NT2/D1 (cell line): ENCODE results near the gene BRD9.
A peak's percentile ranks its signal among the peaks of the same experiment; 100 is the strongest.
"Not testable (repeated sequence)": the region's sequence is repeated elsewhere in the genome, so short reads cannot be mapped to it uniquely, and the experiment has no call there.

Experiments
- DNase-seq: peaks from one replicate; pipeline ENCODE4 v3.0.0-alpha.2; 2011; ENCODE audit warnings: low read depth, low spot score
- H3K27me3 ChIP-seq: 2 replicates; pipeline ENCODE4 v1.6.0; 2011; ENCODE audit warnings: mild to moderate bottlenecking; ENCODE audit not compliant: insufficient read length, insufficient read depth
- H3K36me3 ChIP-seq: 2 replicates; pipeline ENCODE4 v1.6.1; 2011; ENCODE audit warnings: mild to moderate bottlenecking, low read length, mixed read lengths; ENCODE audit not compliant: insufficient read depth, insufficient read length
- H3K4me1 ChIP-seq: 2 replicates; pipeline ENCODE4 v1.5.1; 2011; ENCODE audit not compliant: insufficient read depth, insufficient read length
- H3K4me3 ChIP-seq: 2 replicates; pipeline ENCODE4 v1.5.1; 2011; ENCODE audit warnings: low read depth; ENCODE audit not compliant: insufficient read length
- H3K9ac ChIP-seq: 2 replicates; pipeline ENCODE4 v1.6.0; 2011; ENCODE audit warnings: low read depth; ENCODE audit not compliant: insufficient read length
- H3K9me3 ChIP-seq: 2 replicates; pipeline ENCODE4 v1.5.1; 2011; ENCODE audit warnings: mild to moderate bottlenecking, low read length; ENCODE audit not compliant: insufficient read depth
- SUZ12 ChIP-seq: IDR thresholded peaks from 2 replicates; pipeline ENCODE4 v1.6.1; 2011; ENCODE audit not compliant: insufficient read length, insufficient read depth; ENCODE audit errors: extremely low read depth
- YY1 ChIP-seq: IDR thresholded peaks from 2 replicates; pipeline ENCODE4 v1.6.1; 2011; ENCODE audit not compliant: insufficient read length, insufficient read depth
- ZNF274 ChIP-seq: IDR thresholded peaks from 2 replicates; pipeline ENCODE4 v1.6.1; 2011; ENCODE audit warnings: mild to moderate bottlenecking, low read depth, low read length

Gene BRD9

DNA sequence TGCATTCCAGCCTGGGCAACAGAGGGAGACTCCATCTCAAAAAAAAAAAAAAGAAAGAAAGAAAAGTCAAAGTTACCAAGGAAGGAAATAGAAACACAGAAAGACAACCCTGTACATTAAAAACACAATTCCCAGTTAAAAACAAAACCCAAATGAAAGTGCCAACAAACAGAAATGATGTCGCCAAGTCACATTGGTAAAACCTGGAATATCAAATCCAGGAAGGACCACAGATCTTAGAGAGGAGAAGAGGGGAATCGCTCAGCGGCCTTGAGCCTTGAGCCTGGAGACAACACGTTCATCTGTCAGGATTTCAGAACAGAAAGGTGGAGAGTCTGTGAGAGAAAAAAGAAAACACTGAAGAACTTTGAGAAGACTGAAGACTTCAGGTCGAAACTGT is 40.6 kb downstream of the BRD9 start:
- no peak overlapping the region for H3K4me3 ChIP-seq
- no peak overlapping the region for H3K9ac ChIP-seq
- DNase-seq, result no peak
- peaks cover 14% of the 10 kb centered on the region for H3K36me3 ChIP-seq
- no peaks in the 10 kb centered on the region for H3K9me3 ChIP-seq
- TF ChIP-seq YY1 (no peak), SUZ12 (no peak), ZNF274 (no peak)
- no peaks in the 10 kb centered on the region for H3K27me3 ChIP-seq
- H3K4me1 ChIP-seq, result peaks cover 9% of the 10 kb centered on the region

DNA sequence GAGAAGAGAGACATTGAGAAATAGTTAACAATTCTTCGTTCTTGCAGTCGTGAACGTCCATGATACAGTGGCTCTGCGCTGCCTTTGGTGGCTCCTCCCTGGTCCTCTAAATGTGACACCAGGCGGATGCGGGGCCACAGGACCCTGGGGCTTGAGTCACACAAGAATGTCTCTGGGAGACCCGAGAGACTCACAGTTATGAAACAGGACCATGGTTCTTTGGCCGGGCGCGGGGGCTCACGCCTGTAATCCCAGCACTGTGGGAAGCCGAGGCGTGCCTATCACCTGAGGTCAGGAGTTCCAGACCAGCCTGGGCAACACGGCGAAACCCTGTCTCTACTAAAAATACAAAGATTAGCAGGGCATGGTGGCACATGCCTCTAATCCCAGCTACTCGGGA is 41.0 kb downstream of the BRD9 start:
- TF ChIP-seq ZNF274, result no peak
- no peak for TF ChIP-seq YY1
- no peak for TF ChIP-seq SUZ12
- no peak overlapping the region for H3K4me3 ChIP-seq
- H3K4me1 ChIP-seq, result peaks cover 9% of the 10 kb centered on the region
- H3K9ac ChIP-seq, result no peak overlapping the region
- H3K27me3 ChIP-seq, result no peaks in the 10 kb centered on the region
- no peaks in the 10 kb centered on the region for H3K9me3 ChIP-seq
- H3K36me3 ChIP-seq, result peaks cover 11% of the 10 kb centered on the region
- no peak for DNase-seq

DNA sequence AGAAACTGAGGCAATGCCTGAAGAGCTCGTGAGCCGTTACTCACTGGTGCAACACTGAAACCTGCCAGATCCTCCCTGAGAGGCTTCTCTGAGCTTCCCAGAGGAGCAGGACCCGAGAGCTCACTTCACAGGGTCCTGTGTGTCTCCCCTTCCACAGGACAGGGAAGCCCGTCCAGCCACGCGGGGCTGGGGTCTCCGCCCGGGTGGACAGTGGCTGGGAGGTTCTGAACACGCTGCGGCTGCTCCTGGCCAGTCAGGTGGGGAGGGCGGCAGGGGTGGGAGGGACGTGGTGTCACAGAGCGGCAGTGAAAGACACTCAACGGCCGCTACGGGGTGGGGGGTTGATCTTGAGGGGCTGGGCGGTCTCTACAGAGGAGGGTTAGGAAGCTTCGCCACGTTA is 41.5 kb downstream of the BRD9 start:
- DNase-seq, result no peak
- no peak for TF ChIP-seq SUZ12
- TF ChIP-seq YY1, result no peak
- TF ChIP-seq ZNF274, result no peak
- Histone ChIP-seq H3K4me1 (peaks cover 9% of the 10 kb centered on the region), H3K9ac (no peak overlapping the region), H3K4me3 (no peak overlapping the region), H3K9me3 (no peaks in the 10 kb centered on the region), H3K27me3 (no peaks in the 10 kb centered on the region), H3K36me3 (peaks cover 11% of the 10 kb centered on the region)

DNA sequence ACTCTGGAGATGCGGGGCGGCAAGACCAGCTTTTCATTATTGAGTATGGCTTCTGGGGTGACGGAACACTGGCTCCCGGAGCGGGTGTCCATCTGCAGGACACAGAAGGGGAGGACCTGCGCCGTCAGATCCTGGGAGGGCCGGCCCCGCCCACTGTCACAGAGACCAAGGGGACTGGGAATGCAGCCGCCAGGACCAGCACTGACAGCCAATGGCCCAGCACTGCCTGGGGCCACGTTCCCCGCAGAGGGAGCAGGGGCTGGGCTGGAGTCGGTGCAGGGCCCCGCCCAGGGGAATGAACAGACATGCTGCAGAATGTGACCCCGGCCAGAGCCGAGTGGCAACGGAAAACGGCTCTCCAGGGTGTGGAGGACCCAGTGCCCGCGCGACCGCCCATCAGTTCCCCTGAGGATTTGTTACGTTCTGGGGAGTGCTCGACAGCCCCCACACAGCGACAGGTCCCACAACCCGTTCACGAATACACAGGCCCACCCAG is 42.0 kb downstream of the BRD9 start, which contains the start of gene ZDHHC11:
Gene ZDHHC11, minus strand, starts transcription at position 476 of the 496 bp plus-strand sequence. Its CDS starts 384 bp downstream, at position 92.
- no peak within 1 kb of the TSS for H3K4me3 ChIP-seq
- H3K9ac ChIP-seq, result peak within 1 kb of the TSS; percentile 32
- H3K36me3 ChIP-seq, result peaks cover 11% of the 10 kb centered on the region
- no peaks in the 10 kb centered on the region for H3K9me3 ChIP-seq
- H3K27me3 ChIP-seq, result no peaks in the 10 kb centered on the region
- TF ChIP-seq ZNF274 (no peak), YY1 (no peak), SUZ12 (no peak)
- no peak for DNase-seq
- peaks cover 9% of the 10 kb centered on the region for H3K4me1 ChIP-seq

DNA sequence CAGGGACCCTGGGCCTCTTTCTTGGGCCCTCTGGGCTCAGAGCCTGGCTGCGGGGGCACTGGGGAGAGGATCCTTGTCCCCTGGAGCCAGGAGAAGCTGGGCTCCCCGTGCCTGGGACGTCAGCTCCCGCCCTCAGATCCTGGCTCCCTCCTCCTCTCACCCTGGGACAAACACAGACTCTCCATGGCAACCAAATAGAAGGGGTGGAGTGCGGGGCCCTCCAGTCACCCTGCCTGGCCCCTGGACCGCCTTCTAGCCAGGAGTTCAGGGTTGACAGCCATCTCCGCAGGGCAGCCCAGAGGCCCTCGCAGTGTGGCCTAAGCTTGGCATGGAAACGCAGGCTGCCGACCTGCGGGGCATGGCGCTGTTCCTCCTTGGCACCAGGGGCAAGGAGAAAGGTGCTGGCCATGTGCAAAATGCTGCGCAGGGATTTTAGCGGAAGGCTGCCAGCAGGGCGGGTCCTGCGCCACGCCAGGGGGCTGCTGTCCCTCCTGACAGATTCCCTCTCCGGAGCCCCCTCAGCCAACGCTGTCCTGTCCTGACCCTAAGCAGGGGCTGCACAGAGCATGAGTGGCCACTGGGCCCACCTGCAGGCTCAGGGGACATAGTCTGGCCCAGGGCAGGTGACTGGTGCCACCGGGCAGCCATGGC is 42.8 kb downstream of the BRD9 start:
- no peak for TF ChIP-seq SUZ12
- no peak for TF ChIP-seq ZNF274
- TF ChIP-seq YY1, result no peak
- DNase-seq, result no peak
- Histone ChIP-seq H3K36me3 (peaks cover 11% of the 10 kb centered on the region), H3K27me3 (no peaks in the 10 kb centered on the region), H3K4me3 (no peak overlapping the region), H3K9me3 (no peaks in the 10 kb centered on the region), H3K9ac (peak overlapping the region; percentile 32), H3K4me1 (peaks cover 9% of the 10 kb centered on the region)

DNA sequence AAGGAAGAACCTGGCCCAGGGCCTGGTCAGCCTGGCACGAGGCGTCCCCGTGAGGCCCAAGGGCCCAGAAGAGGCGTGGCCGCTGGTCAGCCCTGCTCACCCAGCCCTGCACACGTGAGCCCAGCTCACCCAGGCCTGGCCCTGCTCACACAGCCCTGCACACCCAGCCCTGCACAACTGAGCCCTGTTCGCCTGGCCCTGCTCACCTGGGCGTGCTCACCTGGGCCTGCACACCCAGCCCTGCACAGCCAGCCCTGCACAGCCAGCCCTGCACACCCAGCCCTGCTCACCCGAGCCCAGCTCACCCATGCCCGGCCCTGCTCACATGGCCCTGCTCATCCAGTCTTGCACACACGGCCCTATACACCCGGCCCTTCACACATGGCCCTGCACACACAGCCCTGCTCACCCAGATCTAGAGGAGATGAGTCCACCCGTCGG is 43.9 kb downstream of the BRD9 start:
- Histone ChIP-seq H3K36me3 (peaks cover 11% of the 10 kb centered on the region), H3K9ac (no peak overlapping the region), H3K4me3 (no peak overlapping the region), H3K27me3 (no peaks in the 10 kb centered on the region), H3K9me3 (no peaks in the 10 kb centered on the region), H3K4me1 (peaks cover 9% of the 10 kb centered on the region)
- no peak for TF ChIP-seq SUZ12
- TF ChIP-seq ZNF274, result no peak
- no peak for TF ChIP-seq YY1
- DNase-seq, result no peak

DNA sequence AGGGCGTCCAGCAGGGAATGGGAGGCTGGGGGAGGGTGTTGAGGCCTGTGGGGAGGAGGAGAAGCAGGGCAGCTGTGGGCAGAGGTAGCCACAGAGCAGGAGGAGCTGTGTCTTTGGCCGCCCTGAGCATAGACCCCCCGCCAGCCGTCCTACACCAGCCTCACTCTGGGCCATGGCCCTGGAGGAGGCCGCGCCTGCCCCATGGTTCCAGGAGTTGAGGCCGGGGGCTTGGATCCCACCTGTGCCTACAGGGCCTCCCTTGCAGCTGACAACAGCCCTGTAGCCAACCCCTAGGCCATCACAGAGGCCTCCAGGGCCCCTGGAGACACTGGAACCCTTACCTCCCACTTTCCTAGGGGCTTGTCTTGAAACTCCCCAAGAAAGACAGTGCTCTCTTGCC is 44.9 kb downstream of the BRD9 start:
- not testable (repeated sequence) for H3K4me1 ChIP-seq, H3K9ac ChIP-seq, H3K9me3 ChIP-seq, H3K27me3 ChIP-seq, DNase-seq, H3K4me3 ChIP-seq
- H3K36me3 ChIP-seq, result peaks cover 14% of the 10 kb centered on the region

DNA sequence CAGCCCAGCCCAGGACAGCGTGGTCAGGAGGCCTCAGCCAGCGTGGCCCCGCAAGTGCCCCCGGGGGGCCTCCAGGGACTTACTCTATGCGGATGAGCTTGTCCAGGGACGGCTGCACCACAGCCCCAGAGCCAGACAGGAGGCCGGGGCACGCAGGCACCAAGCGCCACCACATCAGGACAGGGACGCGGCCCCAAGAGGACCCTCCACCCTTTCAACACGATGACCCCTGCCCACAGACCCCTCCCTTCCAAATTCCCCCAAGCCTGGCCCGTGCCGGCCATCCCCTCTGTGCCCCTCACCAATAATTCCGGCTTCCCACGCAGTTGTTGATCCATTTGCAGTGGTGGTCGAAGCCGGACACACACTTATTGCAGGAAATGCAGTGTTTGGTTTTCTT is 45.4 kb downstream of the BRD9 start:
- not testable (repeated sequence) for H3K9me3 ChIP-seq, DNase-seq, H3K4me1 ChIP-seq, H3K27me3 ChIP-seq, H3K9ac ChIP-seq, H3K4me3 ChIP-seq
- peaks cover 15% of the 10 kb centered on the region for H3K36me3 ChIP-seq

DNA sequence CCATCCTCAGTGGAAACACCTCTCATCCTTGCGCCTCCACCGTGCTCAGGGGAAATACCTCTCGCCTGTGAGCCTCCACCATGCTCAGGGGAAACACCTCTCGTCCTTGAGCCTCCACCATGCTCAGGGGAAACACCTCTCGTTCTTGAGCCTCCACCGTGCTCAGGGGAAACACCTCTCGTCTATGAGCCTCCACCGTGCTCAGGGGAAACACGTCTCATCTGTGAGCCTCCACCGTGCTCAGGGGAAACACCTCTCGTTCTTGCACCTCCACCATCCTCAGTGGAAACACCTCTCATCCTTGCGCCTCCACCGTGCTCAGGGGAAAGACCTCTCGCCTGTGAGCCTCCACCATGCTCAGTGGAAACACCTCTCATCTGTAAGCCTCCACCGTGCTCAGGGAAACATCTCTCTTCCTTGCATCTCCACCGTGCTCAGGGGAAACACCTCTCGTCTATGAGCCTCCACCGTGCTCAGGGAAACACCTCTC is 46.0 kb downstream of the BRD9 start:
- not testable (repeated sequence) for H3K27me3 ChIP-seq, DNase-seq, H3K9ac ChIP-seq, H3K4me3 ChIP-seq, H3K9me3 ChIP-seq, H3K4me1 ChIP-seq
- H3K36me3 ChIP-seq, result peaks cover 19% of the 10 kb centered on the region

DNA sequence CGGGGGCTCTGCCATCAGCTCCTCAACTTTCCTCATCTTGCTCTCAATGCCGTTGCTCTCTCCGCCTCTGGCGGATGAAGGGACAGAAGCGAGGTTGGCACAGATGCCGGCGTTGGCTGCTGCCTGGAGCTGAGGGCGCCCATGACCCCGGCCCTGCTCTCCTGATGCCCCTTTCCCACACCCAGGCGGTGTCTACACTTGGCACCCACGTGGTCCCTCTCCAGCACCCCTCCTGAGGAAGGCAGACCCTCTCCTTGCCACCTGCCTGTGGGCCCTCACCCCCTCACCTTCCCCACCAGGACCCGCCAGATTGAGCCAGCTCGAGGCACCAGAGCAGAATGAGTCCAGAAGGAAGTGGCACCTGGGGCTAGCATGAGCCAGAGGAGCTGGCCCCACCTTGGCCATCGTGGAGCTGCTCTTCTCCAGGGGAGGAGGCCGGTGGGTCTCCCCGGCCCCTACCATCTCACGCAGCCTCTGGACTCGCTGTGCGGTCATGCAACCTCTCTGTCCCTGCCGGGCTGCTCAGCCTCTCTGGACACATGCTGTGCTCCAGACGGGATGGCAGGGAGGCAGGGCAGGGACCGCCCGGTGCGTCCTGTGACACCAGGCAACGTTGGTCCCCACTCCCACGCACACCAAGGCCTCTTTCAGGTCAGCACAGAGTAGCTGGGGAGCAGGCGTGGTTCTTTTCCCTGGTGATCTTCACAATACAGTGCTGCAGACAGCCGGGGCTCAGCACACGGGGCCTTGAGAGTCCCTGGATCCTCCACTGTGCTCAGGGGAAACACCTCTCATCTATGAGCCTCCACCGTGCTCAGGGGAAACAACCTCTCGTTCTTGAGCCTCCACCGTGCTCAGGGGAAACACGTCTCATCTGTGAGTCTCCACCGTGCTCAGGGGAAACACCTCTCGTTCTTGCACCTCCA is 46.7 kb downstream of the BRD9 start:
- peaks cover 24% of the 10 kb centered on the region for H3K36me3 ChIP-seq
- H3K4me1 ChIP-seq, H3K9ac ChIP-seq, H3K27me3 ChIP-seq, DNase-seq, H3K4me3 ChIP-seq, H3K9me3 ChIP-seq: not testable (repeated sequence)
